Measurements from ENCODE around the gene UBE2J2.

DNA sequence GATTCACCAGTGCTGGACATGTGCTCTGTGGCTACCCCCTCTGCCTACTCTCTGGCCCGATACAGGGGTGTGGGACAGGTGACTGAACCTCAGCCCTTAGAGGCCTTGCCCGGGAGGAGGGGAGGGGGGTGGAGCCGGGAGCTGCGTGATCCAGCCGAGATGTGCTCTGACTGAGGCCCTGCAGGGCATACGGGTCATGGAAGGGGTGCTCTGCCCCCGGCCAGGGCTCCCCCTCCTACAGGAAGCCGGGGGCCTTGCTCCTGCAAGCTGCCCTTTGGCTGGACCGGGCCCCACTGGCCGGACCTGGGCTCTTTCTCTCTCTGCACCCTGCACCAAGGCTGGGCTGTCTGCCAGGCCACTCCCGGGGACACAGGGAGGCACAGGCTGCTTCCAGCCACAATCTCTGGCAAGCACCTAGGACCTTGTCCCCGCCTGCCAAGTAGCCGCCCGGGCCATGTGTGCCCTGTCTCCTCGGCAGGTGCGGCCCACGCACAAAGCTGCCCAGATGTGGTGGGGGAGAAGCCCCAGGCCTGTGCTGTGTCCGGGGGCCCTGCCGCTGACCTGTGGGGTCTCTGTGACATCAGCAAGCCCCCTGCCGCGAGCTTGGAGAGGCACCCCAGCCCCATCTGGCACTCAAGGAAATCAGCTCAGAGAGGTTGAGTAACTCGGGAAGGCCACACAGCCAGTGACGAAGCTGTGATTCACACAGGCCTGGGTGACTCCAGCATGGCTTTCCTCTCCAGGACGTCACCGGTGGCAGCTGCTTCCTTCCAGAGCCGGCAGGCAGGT is 8.1 kb upstream of the UBE2J2 start:
- TF ChIP-seq, protein P1, sequence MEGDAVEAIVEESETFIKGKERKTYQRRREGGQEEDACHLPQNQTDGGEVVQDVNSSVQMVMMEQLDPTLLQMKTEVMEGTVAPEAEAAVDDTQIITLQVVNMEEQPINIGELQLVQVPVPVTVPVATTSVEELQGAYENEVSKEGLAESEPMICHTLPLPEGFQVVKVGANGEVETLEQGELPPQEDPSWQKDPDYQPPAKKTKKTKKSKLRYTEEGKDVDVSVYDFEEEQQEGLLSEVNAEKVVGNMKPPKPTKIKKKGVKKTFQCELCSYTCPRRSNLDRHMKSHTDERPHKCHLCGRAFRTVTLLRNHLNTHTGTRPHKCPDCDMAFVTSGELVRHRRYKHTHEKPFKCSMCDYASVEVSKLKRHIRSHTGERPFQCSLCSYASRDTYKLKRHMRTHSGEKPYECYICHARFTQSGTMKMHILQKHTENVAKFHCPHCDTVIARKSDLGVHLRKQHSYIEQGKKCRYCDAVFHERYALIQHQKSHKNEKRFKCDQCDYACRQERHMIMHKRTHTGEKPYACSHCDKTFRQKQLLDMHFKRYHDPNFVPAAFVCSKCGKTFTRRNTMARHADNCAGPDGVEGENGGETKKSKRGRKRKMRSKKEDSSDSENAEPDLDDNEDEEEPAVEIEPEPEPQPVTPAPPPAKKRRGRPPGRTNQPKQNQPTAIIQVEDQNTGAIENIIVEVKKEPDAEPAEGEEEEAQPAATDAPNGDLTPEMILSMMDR (IDR thresholded peaks at IDR 0.05 in 4 of 5, conservative IDR thresholded peaks at IDR 0.05 in 1 of 5): no peak
- TF ChIP-seq POLR2A (IDR thresholded peaks at IDR 0.05): no peak

Data from gastrocnemius medialis (tissue), 4 donors.